ENCODE data around the gene SLC25A40.
A peak's percentile ranks its signal among the peaks of the same experiment; 100 is the strongest.
"Not testable (repeated sequence)": the region's sequence is repeated elsewhere in the genome, so short reads cannot be mapped to it uniquely, and the experiment has no call there.

The SLC25A40 gene, protein sequence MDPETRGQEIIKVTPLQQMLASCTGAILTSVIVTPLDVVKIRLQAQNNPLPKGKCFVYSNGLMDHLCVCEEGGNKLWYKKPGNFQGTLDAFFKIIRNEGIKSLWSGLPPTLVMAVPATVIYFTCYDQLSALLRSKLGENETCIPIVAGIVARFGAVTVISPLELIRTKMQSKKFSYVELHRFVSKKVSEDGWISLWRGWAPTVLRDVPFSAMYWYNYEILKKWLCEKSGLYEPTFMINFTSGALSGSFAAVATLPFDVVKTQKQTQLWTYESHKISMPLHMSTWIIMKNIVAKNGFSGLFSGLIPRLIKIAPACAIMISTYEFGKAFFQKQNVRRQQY

DNA sequence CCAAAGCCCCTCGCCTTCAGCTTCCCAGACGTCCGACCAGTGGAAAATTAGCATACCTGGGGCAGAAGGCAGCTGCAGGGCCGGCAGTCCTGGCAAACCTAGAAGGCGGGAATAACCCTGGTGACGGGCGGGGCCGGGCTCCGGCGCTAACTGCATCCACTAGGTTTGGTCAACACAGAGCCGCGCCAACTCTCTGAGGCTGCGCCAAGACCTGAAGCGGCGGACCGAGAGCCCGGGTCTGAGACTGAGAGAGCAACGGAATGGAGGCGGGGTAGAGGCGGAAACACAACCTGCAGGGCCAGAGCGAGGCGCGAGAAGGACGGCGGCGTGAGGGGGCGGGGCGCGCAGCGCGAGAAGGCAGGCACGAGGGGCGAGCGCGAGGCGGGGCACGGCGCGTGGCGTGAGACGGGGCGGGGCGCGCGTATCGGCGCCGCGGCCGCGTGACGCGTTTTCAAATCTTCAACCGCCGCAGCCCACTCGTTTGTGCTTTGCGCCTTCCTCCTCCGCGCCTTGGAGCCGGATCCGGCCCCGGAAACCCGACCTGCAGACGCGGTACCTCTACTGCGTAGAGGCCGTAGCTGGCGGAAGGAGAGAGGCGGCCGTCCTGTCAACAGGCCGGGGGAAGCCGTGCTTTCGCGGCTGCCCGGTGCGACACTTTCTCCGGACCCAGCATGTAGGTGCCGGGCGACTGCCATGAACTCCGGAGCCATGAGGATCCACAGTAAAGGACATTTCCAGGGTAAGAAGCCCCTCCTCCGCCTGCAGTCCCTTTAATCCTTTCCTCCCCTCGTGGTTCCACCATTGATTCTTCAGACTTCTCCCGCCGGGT is at the start of gene SLC25A40, which contains the start of gene DBF4:
TSS of gene SLC25A40 (minus strand) at position 321 of the 829 bp plus-strand sequence. CDS start 17,633 bp downstream, outside the sequence.
TSS of gene DBF4 (plus strand) at position 454 of the 829 bp plus-strand sequence. CDS start at position 694, 240 bp downstream.
- DNase-seq = peak; percentile 95

DNA sequence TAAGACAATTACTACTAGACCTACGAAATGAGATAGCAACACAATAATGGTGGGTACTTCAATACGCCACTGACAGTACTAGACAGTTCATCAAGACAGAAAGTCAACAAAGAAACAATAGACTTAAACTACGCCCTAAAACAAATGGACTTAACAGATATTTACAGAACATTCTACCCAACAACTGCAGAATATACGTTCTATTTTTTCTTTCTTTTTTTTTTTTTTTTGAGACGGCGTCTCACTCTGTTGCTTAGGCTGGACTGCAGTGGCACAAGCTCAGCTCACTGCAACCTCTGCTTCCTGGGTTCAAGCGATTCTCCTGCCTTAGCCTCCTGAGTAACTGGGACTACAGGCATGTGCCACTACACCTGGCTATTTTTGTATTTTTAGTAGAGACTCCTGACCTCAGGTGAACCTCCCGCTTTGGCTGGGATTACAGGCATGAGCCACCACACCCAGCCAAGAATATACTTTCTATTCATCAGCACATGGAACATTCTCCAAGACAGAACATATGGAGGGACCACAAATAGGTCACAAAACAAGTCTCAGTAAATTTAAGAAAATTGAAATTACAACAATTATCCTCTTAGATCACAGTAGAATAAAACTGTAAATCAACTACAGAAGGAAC is 46.7 kb upstream of the SLC25A40 start:
- DNase-seq = not testable (repeated sequence)

DNA sequence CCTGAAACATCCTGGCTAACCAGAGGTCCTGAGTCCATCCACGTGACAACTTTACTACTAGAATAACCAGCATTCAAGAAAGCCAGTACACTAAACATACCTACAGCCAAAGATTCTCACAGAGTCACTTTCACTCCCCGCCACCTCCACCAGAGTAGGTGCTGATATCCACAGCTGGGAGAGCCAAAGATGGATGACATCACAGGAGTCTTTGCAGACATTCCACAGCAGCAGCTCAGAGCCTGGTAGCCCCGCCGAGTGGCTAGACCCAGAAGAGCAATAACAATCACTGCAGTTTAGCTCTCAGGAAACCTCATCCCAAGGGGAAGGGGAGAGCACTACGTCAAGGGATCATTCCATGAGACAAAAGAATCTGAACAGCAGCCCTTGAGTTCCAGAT is 44.4 kb upstream of the SLC25A40 start:
- no peak for DNase-seq

DNA sequence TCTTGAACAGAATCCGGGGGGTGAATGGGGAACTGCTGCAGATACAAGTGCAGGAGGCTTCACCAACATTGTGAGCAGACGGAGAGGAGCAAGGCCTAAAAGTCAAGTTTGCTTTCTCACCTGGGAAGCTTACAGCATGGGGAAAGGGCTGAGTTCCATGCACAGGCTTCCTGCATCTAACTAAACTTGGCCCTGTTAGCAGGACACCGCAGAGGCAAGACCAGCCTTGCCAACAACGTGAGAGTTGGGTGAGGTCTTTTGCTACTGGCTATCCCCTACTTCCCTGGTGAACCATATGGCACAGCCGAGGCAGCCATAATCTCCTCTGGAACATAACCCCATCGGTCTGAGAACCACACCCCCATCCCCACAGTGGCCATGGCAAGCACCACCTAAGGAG is 43.7 kb upstream of the SLC25A40 start:
- no peak for DNase-seq

DNA sequence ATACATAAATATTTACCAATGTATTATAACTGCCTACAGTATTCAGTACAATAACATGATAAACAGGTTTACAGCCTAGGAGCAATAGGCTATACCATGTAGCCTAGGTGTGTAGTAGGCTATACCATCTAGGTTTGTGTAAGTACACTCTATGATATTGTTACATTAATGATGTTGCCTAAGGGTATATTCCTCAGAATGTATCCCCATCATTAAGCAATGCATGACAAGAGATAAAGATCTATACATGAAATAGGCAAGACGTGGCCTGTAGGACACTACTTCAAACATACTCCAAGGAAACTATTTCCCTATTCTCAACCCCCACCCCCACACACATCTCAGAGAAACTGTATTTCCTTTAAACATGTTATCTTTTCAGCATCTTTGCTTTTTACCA is 42.6 kb upstream of the SLC25A40 start:
- DNase-seq = no peak

DNA sequence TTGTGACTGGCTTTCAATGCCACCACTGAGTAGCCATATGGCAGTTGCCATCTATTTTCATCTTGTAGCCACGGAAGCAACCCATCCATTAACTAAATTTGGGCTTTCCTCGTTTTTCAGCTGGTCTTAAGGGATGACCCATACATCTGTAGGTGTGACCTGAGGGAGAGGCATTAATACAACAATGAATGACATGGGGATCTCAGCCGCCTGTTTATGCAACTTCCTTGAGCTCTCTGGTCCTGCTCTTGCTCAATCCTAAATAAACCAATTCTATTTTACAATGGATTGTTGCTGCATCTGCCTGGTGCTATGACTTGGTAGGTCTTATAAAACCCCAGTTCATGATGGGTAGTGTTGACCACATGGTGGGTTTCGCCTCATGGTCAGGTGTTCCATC is 36.0 kb upstream of the SLC25A40 start:
- DNase-seq = no peak

DNA sequence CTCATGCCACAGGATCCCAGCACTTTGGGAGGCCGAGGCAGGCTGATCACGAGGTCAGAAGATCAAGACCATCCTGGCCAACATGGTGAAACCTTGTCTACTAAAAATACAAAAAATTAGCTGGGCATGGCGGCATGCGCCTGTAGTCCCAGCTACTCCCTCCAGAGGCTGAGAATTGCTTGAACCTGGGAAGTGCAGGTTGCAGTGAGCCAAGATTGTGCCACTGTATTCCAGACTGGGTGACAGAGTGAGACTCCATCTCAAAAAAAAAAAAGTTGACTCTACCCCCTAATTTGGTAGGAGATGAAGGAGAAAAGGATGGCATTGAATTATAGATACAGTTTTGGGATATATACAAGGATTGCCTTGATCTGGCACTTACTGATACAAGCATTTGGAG is 32.7 kb upstream of the SLC25A40 start:
- DNase-seq = not testable (repeated sequence)

DNA sequence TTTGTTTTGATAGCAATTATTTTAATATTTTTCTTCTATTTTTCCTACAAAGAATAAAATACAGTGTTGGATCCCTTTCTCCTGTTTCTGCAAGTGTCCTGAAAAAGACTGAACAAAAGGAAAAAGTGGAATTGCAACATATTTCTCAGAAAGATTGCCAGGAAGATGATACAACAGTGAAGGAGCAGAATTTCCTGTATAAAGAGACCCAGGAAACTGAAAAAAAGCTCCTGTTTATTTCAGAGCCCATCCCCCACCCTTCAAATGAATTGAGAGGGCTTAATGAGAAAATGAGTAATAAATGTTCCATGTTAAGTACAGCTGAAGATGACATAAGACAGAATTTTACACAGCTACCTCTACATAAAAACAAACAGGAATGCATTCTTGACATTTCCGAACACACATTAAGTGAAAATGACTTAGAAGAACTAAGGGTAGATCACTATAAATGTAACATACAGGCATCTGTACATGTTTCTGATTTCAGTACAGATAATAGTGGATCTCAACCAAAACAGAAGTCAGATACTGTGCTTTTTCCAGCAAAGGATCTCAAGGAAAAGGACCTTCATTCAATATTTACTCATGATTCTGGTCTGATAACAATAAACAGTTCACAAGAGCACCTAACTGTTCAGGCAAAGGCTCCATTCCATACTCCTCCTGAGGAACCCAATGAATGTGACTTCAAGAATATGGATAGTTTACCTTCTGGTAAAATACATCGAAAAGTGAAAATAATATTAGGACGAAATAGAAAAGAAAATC is 31.2 kb upstream of the SLC25A40 start:
- not testable (repeated sequence) for DNase-seq

DNA sequence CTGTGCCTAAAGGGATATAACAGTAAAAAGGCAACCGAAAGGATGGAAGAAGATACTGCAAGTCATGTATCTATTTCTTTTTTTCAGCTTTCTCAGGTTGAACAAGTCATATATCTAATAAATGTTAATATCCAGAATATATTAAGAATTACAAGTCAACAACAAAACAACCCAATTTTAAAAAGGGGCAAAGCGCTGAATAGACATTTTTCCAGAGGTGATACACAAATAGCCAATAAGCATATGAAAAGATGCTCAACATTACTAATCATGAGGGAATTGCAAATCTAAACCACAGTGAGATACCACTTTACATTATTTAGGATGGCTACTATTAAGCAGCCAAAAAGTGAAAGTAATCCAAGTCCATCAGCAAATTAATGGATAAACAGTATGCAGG is 23.1 kb upstream of the SLC25A40 start:
- DNase-seq = no peak

DNA sequence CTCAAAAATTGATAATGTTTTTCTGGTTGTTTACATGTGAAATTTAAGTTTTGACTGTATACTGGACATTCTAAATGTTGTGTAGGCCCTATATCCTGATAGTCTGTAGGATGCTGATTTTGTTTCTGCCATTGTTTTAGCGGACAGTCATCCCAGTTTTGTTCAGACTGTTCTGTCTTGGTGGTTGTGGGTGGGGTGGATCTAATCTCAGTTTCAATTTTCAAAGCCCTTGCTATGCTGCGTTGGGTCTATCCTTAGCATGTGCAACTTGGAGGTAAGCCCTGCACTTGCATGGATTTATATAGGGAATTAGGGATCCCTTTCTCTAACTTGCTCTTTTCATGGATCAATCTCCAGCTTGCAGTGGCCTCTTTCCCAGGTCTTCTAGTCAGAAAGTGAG is 19.2 kb upstream of the SLC25A40 start:
- DNase-seq = no peak

DNA sequence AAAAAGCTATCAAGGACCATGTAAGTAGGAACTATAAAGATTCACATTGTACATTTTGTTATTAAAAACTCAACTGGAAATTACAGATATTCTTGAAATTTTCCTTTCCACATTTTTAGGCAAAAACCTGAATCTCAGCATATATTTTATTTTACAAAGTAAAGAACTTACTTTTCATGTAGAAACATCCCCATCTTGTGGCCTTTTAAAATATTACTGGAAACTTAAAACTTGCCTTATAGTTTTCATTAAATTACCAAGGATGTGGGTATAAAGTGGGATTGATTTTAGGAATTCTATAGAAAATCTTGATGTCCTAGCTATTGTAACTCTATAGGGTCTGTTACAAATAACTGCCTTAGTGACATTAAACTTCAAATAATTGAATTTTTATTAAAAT is 10.7 kb upstream of the SLC25A40 start:
- DNase-seq = peak; percentile 37

DNA sequence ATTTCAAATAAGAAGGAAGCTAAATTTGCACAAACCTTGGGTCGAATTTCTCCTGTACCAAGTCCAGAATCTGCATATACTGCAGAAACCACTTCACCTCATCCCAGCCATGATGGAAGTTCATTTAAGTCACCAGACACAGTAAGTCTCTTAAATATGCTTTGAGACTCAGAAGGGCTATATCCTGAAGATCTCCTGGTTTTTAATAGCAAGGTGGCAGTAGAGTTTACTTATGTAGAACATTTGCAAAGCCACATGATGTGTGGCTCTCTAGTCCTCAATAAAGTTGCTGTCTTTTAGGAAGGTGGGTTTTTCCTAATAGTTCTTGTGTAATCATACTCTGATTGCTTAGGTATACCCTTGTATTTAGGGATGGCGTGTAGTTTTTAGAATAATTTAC is 8.9 kb upstream of the SLC25A40 start:
- no peak for DNase-seq

DNA sequence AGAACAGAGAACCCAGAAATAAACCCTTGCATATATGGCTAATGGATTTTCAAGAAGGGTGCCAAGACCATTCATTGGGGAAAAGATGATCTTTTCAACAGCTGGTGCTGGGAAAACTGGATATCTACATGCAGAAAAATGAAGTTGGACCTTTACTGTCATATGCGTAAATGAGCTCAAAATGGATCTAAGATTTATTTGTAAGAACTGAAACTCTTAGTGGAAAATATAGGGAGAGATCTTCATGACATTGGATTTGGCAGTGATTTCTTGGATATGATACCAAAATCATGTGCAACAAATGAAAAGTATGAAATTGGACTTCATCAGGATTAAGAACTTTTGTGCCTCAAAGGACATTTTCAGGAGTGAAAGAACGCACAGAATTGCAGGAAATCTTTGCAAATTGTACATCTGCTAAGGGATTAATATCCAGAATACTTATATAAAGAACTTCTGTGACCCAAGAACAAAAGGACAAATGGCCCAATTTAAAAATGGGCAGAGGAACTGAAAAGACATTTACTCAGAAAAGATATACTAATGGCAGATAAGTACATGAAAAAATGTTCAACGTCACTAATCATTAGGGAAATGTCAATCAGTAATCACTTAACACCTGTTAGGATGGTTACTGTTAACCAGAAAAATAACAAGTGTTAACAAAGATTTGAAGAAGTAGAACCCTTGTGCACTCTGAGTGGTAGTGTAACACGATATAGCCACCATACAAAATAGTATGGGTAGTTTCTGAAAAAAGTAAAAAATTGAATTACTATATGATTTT is 6.2 kb upstream of the SLC25A40 start:
- no peak for DNase-seq

DNA sequence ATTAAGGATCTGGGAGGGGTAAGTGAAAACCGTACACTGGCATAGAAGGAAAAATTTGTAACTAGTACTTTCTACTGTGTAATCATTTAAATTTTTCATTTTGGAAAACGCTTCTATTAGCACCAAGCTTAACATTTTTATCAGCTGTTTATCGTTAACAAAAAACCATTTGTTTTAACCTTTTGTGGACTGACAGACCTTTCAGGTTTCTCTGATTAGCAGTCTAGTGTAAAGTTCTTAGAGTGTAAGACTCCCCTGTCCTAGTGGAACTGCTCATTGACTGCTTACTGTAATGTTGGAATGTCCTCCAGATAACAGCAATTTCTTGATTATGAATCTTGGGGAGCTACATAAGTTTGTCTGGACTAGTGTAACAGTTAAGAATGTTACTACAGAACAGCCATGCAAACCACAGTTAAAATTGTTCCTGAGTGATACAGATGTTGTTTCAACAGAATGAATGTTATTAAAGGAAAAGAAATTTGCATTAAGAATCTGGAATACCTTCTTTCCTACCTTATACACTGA is 2.1 kb upstream of the SLC25A40 start:
- peak; percentile 15 for DNase-seq

DNA sequence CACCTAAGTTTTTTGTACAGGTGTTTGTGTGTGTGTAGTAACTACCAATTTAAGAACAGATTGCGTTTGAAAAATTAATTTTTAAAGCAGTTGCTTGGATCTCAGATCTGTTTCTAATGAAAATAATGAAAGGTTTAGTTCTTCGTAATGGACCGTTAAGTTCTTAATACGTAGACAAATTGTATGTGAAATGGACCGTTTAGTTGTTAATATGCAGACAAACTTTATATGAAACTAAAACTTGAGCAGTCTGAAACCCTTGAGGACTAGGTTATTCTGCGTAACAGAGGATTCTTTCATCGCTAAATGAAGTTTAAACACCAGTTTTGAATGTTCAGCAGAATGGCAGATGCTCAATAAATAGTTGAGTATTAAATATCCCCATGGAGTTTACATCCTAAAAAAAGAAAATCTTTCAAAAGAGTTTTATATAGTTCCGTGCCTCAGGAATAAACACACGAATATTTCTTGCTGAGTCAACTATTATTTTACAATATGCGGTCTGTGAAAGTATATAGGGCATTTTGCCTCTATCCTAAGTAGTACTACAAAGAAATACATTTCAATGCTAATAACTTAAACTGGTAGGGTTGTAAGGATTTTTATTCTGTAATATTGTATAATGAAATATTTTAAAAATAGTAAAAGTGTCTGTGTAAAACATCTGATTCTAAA is 1.3 kb upstream of the SLC25A40 start:
- no peak for DNase-seq

DNA sequence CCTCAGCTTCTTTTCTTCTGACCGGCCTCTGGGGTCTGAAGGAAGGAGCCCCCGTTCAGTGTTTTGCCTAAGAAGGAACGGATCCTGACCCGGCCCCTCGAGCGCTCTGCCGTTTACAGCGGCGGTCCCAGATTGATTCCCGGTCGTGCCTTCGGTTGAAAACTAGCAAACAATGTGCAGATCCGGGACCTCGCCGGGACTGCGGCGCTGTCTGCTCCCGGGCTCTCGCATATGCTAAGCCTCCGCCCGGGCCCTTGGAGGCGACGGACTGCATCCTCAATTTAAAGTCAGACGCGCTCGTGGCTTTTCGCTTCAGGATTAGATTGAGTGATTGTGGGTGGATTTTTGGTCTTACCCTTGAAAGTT is 692 bp upstream of the SLC25A40 start:
- DNase-seq = peak; percentile 55

DNA sequence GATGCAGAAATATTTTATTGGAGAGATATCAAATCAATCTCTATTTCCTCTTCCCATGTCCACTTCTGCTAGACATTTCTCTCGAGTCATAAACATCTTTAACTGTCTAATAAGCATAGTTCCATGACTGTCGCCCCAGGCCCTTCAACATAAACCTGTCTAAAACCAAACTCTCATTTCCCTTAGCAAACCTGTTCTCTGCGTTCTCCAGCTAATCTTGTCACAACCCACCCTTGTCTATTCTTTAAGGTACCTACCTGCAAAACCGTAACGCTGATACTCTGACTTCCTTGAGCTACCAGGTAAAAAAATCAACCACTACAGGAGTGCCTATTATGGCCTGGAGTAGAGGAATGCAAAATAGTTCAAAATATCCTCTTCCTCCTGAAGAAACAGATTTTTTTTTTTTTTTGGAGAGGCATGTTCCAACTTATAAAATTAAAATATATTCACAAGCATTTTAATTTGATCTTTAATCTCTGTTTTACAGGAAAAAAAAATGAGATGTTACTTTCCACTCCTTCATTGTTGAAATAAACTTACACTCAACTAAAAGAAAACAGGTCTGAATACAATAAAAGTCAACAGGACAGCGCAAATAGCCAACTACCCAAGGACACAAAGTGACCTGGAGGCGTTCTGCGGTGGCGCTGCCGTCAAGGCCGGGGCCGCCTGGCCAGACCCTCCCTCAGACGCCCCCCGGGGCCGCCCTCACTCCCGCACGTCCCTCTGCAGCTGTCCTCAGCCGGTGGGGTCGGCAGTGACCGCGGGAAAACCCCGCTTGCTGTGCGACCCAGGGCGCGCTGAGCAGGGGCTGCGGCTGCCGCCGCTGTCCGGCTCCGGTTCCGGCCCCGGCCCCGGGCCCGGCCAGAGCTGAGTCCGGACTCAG is 765 bp downstream of the SLC25A40 start:
- no peak for DNase-seq

DNA sequence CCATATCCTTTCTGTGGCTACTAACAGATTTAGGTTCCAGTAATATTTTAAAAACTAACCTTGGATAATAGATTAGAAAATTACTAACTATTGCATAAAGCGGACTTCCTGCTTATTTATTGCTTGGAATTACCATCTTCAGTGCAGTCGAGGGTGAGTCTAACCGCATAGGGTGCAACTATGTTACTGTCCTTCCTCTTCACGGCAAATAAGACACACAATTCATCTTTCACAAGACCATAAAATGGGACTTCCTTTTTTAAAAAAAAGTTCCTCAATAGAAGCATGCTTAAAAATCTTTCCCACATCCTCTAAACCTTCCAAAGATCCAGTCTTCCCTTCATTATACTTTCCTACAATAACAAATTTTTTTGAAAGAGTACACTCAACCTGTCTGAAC is 2.1 kb downstream of the SLC25A40 start:
- no peak for DNase-seq

DNA sequence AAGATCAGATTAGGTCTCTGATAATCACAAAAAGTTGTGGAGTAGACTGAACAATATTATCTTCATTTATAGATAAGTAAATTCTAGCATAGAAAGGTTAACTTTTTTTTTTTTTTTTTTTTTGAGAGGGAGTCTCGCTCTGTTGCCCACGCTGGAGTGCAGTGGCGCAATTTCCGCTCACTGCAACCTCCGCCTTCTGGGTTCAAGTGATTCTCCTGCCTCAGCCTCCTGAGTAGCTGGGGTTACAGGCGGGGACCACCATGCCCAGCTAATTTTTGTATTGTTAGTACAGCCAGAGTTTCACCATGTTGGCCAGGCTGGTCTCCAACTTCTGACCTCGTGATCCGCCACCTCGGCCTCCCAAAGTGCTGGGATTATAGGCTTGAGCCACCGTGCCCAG is 2.8 kb downstream of the SLC25A40 start:
- DNase-seq = not testable (repeated sequence)

DNA sequence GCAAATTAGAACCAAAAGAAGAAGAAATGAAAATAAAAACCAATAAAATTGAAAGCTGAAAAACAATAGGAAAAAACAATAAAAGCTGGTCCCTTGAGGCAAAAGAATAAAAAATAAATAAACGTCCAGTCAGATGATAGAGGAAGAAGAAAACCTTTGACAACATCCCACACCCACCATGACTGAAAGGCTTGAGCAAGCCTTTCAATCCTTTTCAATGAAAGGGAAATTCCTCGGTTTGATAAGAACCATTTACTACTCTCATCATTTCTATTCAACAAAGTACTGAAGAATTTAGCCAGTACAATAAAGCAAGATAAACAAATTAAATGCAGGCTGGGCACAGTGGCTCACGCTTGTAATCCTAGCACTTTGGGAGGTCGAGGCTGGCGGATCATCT is 3.8 kb downstream of the SLC25A40 start:
- no peak for DNase-seq

Measured in EL (cell line).